K562 (cell line): ENCODE measurements around the gene THRSP. TPM values are rescaled to one million over a fixed set of nuclear protein-coding genes. Genes with fewer than 3 reads are reported as not detected.

ENCODE experiments used
- CTBP1 ChIP-seq: fragments of 450-650 bp; IDR thresholded peaks from 2 replicates; pipeline ENCODE4 v1.6.1; 2016; ENCODE audit warnings: borderline replicate concordance
- DPF2 ChIP-seq: fragments of 450-650 bp; IDR thresholded peaks from 2 replicates; pipeline ENCODE4 v1.6.1; 2016
- GATAD2B ChIP-seq: fragments of 450-650 bp; IDR thresholded peaks from 2 replicates; pipeline ENCODE4 v1.6.1; 2017; ENCODE audit warnings: mild to moderate bottlenecking, borderline replicate concordance
- GTF2F1 ChIP-seq: IDR thresholded peaks from 2 replicates; pipeline ENCODE4 v1.6.1; 2011; ENCODE audit warnings: low read depth, low read length, improper control_type of control experiment
- HDAC6 ChIP-seq: IDR thresholded peaks from 2 replicates; pipeline ENCODE4 v1.6.1; 2012; ENCODE audit warnings: low read depth, mild to moderate bottlenecking, control low read depth, inconsistent platforms, low read length, moderate library complexity
- LEF1 ChIP-seq: fragments of 450-650 bp; IDR thresholded peaks from 2 replicates; pipeline ENCODE4 v1.6.1; 2016; ENCODE audit warnings: mild to moderate bottlenecking
- NEUROD1 ChIP-seq: fragments of 150-350 bp; IDR thresholded peaks from 2 replicates; pipeline ENCODE4 v1.6.1; 2014; ENCODE audit warnings: borderline replicate concordance, low read length, low read depth; ENCODE audit not compliant: partially characterized antibody
- NRF1 ChIP-seq, 2 experiments: fragments of 450-650 bp; IDR thresholded peaks in 1 of 2; conservative IDR thresholded peaks in 1 of 2; 2 replicates each; pipeline ENCODE4 v1.6.1; 2014; ENCODE audit warnings: mild to moderate bottlenecking in 2 of 2
- PRMT5 ChIP-seq: sonication (generic); formaldehyde crosslinking; IDR thresholded peaks from 2 replicates; pipeline ENCODE4 v1.5.0; 2020; ENCODE audit warnings: missing genetic modification reagents
- SMARCA4 ChIP-seq: fragments of 450-650 bp; IDR thresholded peaks from 2 replicates; pipeline ENCODE4 v1.6.1; 2016
- SMARCE1 ChIP-seq: fragments of 450-650 bp; IDR thresholded peaks from 2 replicates; pipeline ENCODE4 v1.7.1; 2016; ENCODE audit warnings: mild to moderate bottlenecking
- TEAD2 ChIP-seq: fragments of 450-650 bp; IDR thresholded peaks from 2 replicates; pipeline ENCODE4 v1.6.1; 2016; ENCODE audit warnings: missing genetic modification characterization, control low read depth, missing compliant biosample characterization
- ZC3H4 ChIP-seq: sonication (generic); formaldehyde crosslinking; IDR thresholded peaks from 2 replicates; pipeline ENCODE4 v1.9.0; 2021; ENCODE audit warnings: missing genetic modification reagents, borderline replicate concordance
- ZFPM2 ChIP-seq: fragments of 250-450 bp; sonication (Bioruptor Pico); IDR thresholded peaks from 2 replicates; pipeline ENCODE4 v1.5.1; 2022; ENCODE audit warnings: mild to moderate bottlenecking
- ZNF217 ChIP-seq: sonication (generic); formaldehyde crosslinking; IDR thresholded peaks from 2 replicates; pipeline ENCODE4 v1.8.0; 2022; ENCODE audit warnings: mild to moderate bottlenecking, missing genetic modification reagents
- ZNF282 ChIP-seq: sonication (generic); formaldehyde crosslinking; IDR thresholded peaks from 2 replicates; pipeline ENCODE4 v1.8.1; 2023; ENCODE audit warnings: missing genetic modification reagents
- ZNF347 ChIP-seq: fragments of 450-650 bp; formaldehyde crosslinking; IDR thresholded peaks from 2 replicates; pipeline ENCODE4 v1.4.0; 2020; ENCODE audit warnings: low read depth, mild to moderate bottlenecking, moderate library complexity
- ZNF778 ChIP-seq: fragments of 450-650 bp; formaldehyde crosslinking; IDR thresholded peaks from 2 replicates; pipeline ENCODE4 v1.4.0; 2020; ENCODE audit warnings: mild to moderate bottlenecking, moderate library complexity
- polyA plus RNA-seq, 8 experiments: library from polyadenylated mRNA; depleted of rRNA in 4 of 8; stranded (reverse) in 5 of 8; unstranded in 3 of 8; fragments of >200 nt; fragmentation: Nextera tagmentation in 2 of 8; fragmentation: Illumina TruSeq in 1 of 8; extraction: Ambion mirVana in 2 of 8; extraction: Trizol in 1 of 8; gene quantifications; 2 replicates each; pipeline versions ENCODE4 v1.2.1 to v1.2.3, GENCODE V29; 2011 to 2014; ENCODE audit warnings: inconsistent platforms in 1 of 8, missing spikeins in 1 of 8
- total RNA-seq, 7 experiments: library from RNA; depleted of rRNA in 6 of 7; stranded (reverse); fragments of >200 nt in 6 of 7; fragmentation: Illumina TruSeq in 2 of 7; extraction: Trizol in 2 of 7; gene quantifications; 2 replicates each; pipeline versions ENCODE4 v1.2.1 to v1.2.3, GENCODE V29; 2011 to 2021; ENCODE audit warnings: low replicate concordance in 1 of 7
- TF ChIP-seq, protein P1 (sequence below): fragments of 250-450 bp; sonication (Bioruptor Pico); IDR thresholded peaks from 2 replicates; pipeline ENCODE4 v1.8.0; 2021; ENCODE audit warnings: borderline replicate concordance, mild to moderate bottlenecking, moderate library complexity; ENCODE audit not compliant: poor library complexity, severe bottlenecking
- TF ChIP-seq, protein P2 (sequence below): fragments of 450-650 bp; formaldehyde crosslinking; IDR thresholded peaks from 2 replicates; pipeline ENCODE4 v1.4.0; 2020; ENCODE audit warnings: mild to moderate bottlenecking, moderate library complexity
- TF ChIP-seq, protein P3 (sequence below): sonication (generic); formaldehyde crosslinking; IDR thresholded peaks from 2 replicates; pipeline ENCODE4 v1.8.1; 2023; ENCODE audit warnings: mild to moderate bottlenecking, missing genetic modification reagents
- TF ChIP-seq, protein P4 (sequence below), 2 experiments: fragments of 150-350 bp in 1 of 2; IDR thresholded peaks; 2 replicates each; pipeline ENCODE4 v1.6.1; 2012 to 2016; ENCODE audit warnings: low read depth in 2 of 2, low read length in 2 of 2, mild to moderate bottlenecking in 1 of 2, moderate library complexity in 1 of 2
- TF ChIP-seq, protein P5 (sequence below): fragments of 250-450 bp; sonication (Bioruptor Pico); IDR thresholded peaks from 2 replicates; pipeline ENCODE4 v1.6.1; 2021; ENCODE audit warnings: mild to moderate bottlenecking

THRSP gene
- total and polyA plus RNA-seq, 9 of the 15 experiments (the other 6 are each of a cell fraction or from before 2014, with no cell fraction given) = 0.23 to 0.56 (median 0.31) TPM; not detected in 2

DNA sequence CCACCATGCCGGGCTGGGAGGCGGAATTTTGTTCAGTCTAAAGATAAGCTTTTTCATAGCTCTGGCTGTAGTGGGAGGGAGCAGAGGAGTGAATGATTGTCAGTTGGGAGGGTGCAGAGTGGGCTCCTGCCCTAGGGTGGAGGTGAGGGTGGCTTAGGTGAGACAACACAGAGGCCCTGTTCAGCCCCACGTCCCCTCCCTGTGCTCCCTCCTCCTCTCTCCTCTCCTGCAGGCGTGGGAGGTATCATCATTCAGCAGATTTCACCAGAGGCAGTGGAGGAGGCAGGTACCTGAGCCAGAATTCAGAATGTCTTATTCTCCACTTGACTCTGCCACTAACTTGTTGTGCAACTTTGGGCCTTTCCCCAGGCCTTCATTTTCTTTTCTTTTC, 1.7 kb upstream of the THRSP start (continued):
- no peak for TF ChIP-seq ZNF282 (CRISPR knock-in tag)
- no peak for TF ChIP-seq GATAD2B
- TF ChIP-seq, protein P1, sequence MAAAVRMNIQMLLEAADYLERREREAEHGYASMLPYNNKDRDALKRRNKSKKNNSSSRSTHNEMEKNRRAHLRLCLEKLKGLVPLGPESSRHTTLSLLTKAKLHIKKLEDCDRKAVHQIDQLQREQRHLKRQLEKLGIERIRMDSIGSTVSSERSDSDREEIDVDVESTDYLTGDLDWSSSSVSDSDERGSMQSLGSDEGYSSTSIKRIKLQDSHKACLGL = no peak
- TF ChIP-seq NRF1 (conservative IDR thresholded peaks at IDR 0.05 in 1 of 2, IDR thresholded peaks at IDR 0.05 in 1 of 2) = no peak
- no peak for TF ChIP-seq GTF2F1
- TF ChIP-seq ZNF347 (CRISPR knock-in tag) = no peak
- TF ChIP-seq, protein P2, sequence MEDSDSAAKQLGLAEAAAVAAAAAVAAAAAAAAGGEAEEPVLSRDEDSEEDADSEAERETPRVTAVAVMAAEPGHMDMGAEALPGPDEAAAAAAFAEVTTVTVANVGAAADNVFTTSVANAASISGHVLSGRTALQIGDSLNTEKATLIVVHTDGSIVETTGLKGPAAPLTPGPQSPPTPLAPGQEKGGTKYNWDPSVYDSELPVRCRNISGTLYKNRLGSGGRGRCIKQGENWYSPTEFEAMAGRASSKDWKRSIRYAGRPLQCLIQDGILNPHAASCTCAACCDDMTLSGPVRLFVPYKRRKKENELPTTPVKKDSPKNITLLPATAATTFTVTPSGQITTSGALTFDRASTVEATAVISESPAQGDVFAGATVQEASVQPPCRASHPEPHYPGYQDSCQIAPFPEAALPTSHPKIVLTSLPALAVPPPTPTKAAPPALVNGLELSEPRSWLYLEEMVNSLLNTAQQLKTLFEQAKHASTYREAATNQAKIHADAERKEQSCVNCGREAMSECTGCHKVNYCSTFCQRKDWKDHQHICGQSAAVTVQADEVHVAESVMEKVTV = no peak
- TF ChIP-seq CTBP1 = peak; percentile 37; the same call in 1 of the 2 replicates
- TF ChIP-seq ZNF778 = no peak
- TF ChIP-seq ZNF217 (CRISPR knock-in tag) = no peak
- TF ChIP-seq SMARCA4 = 0 out of 2 replicates have a peak, but pooled peaks have one; percentile 31
- TF ChIP-seq SMARCE1 = no peak
- no peak for TF ChIP-seq PRMT5 (CRISPR knock-in tag)
- TF ChIP-seq, protein P3, sequence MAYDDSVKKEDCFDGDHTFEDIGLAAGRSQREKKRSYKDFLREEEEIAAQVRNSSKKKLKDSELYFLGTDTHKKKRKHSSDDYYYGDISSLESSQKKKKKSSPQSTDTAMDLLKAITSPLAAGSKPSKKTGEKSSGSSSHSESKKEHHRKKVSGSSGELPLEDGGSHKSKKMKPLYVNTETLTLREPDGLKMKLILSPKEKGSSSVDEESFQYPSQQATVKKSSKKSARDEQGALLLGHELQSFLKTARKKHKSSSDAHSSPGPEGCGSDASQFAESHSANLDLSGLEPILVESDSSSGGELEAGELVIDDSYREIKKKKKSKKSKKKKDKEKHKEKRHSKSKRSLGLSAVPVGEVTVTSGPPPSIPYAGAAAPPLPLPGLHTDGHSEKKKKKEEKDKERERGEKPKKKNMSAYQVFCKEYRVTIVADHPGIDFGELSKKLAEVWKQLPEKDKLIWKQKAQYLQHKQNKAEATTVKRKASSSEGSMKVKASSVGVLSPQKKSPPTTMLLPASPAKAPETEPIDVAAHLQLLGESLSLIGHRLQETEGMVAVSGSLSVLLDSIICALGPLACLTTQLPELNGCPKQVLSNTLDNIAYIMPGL = no peak
- TF ChIP-seq ZC3H4 (CRISPR knock-in tag) = no peak
- no peak for TF ChIP-seq TEAD2 (tag)
- TF ChIP-seq HDAC6 = no peak
- TF ChIP-seq, protein P4, sequence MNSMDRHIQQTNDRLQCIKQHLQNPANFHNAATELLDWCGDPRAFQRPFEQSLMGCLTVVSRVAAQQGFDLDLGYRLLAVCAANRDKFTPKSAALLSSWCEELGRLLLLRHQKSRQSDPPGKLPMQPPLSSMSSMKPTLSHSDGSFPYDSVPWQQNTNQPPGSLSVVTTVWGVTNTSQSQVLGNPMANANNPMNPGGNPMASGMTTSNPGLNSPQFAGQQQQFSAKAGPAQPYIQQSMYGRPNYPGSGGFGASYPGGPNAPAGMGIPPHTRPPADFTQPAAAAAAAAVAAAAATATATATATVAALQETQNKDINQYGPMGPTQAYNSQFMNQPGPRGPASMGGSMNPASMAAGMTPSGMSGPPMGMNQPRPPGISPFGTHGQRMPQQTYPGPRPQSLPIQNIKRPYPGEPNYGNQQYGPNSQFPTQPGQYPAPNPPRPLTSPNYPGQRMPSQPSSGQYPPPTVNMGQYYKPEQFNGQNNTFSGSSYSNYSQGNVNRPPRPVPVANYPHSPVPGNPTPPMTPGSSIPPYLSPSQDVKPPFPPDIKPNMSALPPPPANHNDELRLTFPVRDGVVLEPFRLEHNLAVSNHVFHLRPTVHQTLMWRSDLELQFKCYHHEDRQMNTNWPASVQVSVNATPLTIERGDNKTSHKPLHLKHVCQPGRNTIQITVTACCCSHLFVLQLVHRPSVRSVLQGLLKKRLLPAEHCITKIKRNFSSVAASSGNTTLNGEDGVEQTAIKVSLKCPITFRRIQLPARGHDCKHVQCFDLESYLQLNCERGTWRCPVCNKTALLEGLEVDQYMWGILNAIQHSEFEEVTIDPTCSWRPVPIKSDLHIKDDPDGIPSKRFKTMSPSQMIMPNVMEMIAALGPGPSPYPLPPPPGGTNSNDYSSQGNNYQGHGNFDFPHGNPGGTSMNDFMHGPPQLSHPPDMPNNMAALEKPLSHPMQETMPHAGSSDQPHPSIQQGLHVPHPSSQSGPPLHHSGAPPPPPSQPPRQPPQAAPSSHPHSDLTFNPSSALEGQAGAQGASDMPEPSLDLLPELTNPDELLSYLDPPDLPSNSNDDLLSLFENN (IDR thresholded peaks at IDR 0.05; ENCODE audit: low read depth in 2 of 2, low read length in 2 of 2) = no peak
- no peak for TF ChIP-seq LEF1
- TF ChIP-seq, protein P5, sequence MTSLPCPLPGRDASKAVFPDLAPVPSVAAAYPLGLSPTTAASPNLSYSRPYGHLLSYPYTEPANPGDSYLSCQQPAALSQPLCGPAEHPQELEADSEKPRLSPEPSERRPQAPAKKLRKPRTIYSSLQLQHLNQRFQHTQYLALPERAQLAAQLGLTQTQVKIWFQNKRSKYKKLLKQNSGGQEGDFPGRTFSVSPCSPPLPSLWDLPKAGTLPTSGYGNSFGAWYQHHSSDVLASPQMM (CRISPR knock-in tag) = no peak
- no peak for TF ChIP-seq ZFPM2
- TF ChIP-seq DPF2 = peak; percentile 52; the same call in 1 of the 2 replicates
- TF ChIP-seq NEUROD1 = no peak
